ENCODE data around the gene LEKR1. TPM values are rescaled to one million over a fixed set of nuclear protein-coding genes. Genes with fewer than 3 reads are reported as not detected.
"Not testable (repeated sequence)": the region's sequence is repeated elsewhere in the genome, so short reads cannot be mapped to it uniquely, and the experiment has no call there.

LEKR1 gene
- total and polyA plus RNA-seq, 11 donors, result 0.22 to 1.8 (median 0.89) TPM; not detected in 1

- ATAC-seq, result no peak
- WGBS, 4 donors, result 62 to 78% (median 69%) methylated on average over 1 of the region's 1 CpG
Measured at GRCh38 chr3:156793400-156793799, 32.8 kb upstream of the LEKR1 start.

GRCh38 chr3:156793851-156794250 is 32.3 kb upstream of the LEKR1 start:
- Histone ChIP-seq H3K4me1 (peaks cover 0 to 27% (median 0%) of the 10 kb centered on the region in 12 donors), H3K9me3 (peaks cover 0 to 2% (median 0%) of the 10 kb centered on the region in 12 donors), H3K27me3 (no peaks in the 10 kb centered on the region), H3K27ac (no peak overlapping the region), H3K4me3 (no peak overlapping the region), H3K36me3 (no peaks in the 10 kb centered on the region)
- no peak for DNase-seq
- no peak for ATAC-seq
- TF ChIP-seq CTCF (IDR thresholded peaks at IDR 0.05), result no peak
- TF ChIP-seq POLR2A (IDR thresholded peaks at IDR 0.05), result no peak
- 83 to 96% (median 90%) methylated on average over 2 of the region's 2 CpGs for WGBS, 4 donors
- intact Hi-C loops (cut with DNase I), result loop anchor here in 1 of 10 donors (10.0 kb wide), 1 partner anchor 61 kb away; no protein-coding TSS in a partner anchor

More at GRCh38 chr3:156793400-156793799, 32.8 kb upstream of the LEKR1 start:
- H3K27ac ChIP-seq, result peak overlapping the region in 1 of 12 donors; percentile 44
- H3K9me3 ChIP-seq, result no peaks in the 10 kb centered on the region
- no peak for DNase-seq
- H3K36me3 ChIP-seq, result no peaks in the 10 kb centered on the region
- H3K4me3 ChIP-seq, result no peak overlapping the region
- TF ChIP-seq CTCF (IDR thresholded peaks at IDR 0.05) (no peak), POLR2A (IDR thresholded peaks at IDR 0.05) (no peak)
- peaks cover 0 to 32% (median under 1%) of the 10 kb centered on the region in 12 donors for H3K4me1 ChIP-seq
- H3K27me3 ChIP-seq, result no peaks in the 10 kb centered on the region
- intact Hi-C loops (cut with DNase I), result loop anchor here in 1 of 10 donors (10.0 kb wide), 1 partner anchor 61 kb away; no protein-coding TSS in a partner anchor

GRCh38 chr3:156795890-156796481 is 30.2 kb upstream of the LEKR1 start:
- intact Hi-C loops (cut with DNase I), result loop anchor here in 1 of 10 donors (10.0 kb wide), 1 partner anchor 59 kb away; no protein-coding TSS in a partner anchor
- no peaks in the 10 kb centered on the region for H3K27me3 ChIP-seq
- ATAC-seq (no peak), DNase-seq (no peak)
- peaks cover 0 to 14% (median 0%) of the 10 kb centered on the region in 12 donors for H3K9me3 ChIP-seq
- no peaks in the 10 kb centered on the region for H3K36me3 ChIP-seq
- TF ChIP-seq POLR2A (IDR thresholded peaks at IDR 0.05) (no peak), CTCF (IDR thresholded peaks at IDR 0.05) (no peak)
- no peak overlapping the region for H3K27ac ChIP-seq
- no peak overlapping the region for H3K4me3 ChIP-seq
- peaks cover 0 to 27% (median 0%) of the 10 kb centered on the region in 12 donors for H3K4me1 ChIP-seq

GRCh38 chr3:156797368-156797767 is 28.8 kb upstream of the LEKR1 start:
- Histone ChIP-seq H3K4me3 (no peak overlapping the region), H3K9me3 (peaks cover 0 to 14% (median 0%) of the 10 kb centered on the region in 12 donors), H3K4me1 (peaks cover 0 to 15% (median 0%) of the 10 kb centered on the region in 12 donors), H3K27me3 (no peaks in the 10 kb centered on the region), H3K36me3 (no peaks in the 10 kb centered on the region), H3K27ac (no peak overlapping the region)
- no peak for ATAC-seq
- intact Hi-C loops (cut with DNase I), result loop anchor here in 1 of 10 donors (10.0 kb wide), 1 partner anchor 57 kb away; no protein-coding TSS in a partner anchor
- TF ChIP-seq CTCF (IDR thresholded peaks at IDR 0.05) (no peak), POLR2A (IDR thresholded peaks at IDR 0.05) (no peak)
- no peak for DNase-seq
- WGBS, 4 donors, result 76 to 88% (median 81%) methylated on average over 1 of the region's 1 CpG

GRCh38 chr3:156800287-156800686 is 25.9 kb upstream of the LEKR1 start:
- DNase-seq, H3K36me3 ChIP-seq, H3K4me3 ChIP-seq, H3K27me3 ChIP-seq, H3K4me1 ChIP-seq, ATAC-seq, H3K27ac ChIP-seq: not testable (repeated sequence)
- H3K9me3 ChIP-seq, result peaks cover 0 to 23% (median 0%) of the 10 kb centered on the region in 12 donors
- 86 to 94% (median 91%) methylated on average over 4 of the region's 4 CpGs for WGBS, 4 donors
- intact Hi-C loops (cut with DNase I), result loop anchor here in 1 of 10 donors (10.0 kb wide), 1 partner anchor 105 kb away; no protein-coding TSS in a partner anchor
